Fibroblast of villous mesenchyme (primary cell): ENCODE data around the gene CDH4. TPM values are rescaled to one million over a fixed set of nuclear protein-coding genes. Genes with fewer than 3 reads are reported as not detected.

Experiments
- DNase-seq: peaks from one replicate; pipeline ENCODE4 v3.0.0-alpha.2; 2010; ENCODE audit warnings: low read depth
- H3K4me3 ChIP-seq: 2 replicates; pipeline ENCODE4 v1.5.1; 2011; ENCODE audit warnings: low read depth, mild to moderate bottlenecking, low read length
- total RNA-seq: library from RNA; depleted of rRNA; stranded (reverse); fragments of >200 nt; gene quantifications from 2 replicates; pipeline ENCODE4 v1.2.3, GENCODE V29; 2012
- TF ChIP-seq, protein P1 (sequence below): IDR thresholded peaks from 2 replicates; pipeline ENCODE4 v1.5.1; 2012; ENCODE audit warnings: low read depth, mild to moderate bottlenecking, low read length; ENCODE audit not compliant: insufficient read depth

CDH4 gene
- total RNA-seq, 1 donor, result 1.7 TPM

DNA sequence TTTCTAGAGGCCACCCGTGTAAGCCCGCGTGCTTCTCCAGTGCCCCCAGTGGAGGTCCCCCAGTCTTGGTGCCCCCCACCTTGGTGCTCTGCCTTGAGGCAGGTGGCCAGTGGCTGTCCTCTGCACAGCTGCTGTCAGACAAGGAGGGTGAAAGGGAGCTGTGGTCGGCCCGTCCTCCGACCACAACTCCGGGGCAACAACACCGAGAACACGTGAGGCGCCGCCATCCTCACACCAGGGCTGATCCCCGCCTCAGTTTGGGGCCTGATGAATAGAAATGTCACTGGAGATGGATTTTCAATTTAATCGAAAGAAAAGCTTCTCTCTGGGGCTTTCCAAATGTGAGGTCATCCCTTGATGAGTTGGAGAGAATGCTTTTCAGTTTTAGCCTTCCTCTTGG, 304.6 kb downstream of the CDH4 start:
- no peak overlapping the region for H3K4me3 ChIP-seq
- DNase-seq, result no peak
- TF ChIP-seq, protein P1, sequence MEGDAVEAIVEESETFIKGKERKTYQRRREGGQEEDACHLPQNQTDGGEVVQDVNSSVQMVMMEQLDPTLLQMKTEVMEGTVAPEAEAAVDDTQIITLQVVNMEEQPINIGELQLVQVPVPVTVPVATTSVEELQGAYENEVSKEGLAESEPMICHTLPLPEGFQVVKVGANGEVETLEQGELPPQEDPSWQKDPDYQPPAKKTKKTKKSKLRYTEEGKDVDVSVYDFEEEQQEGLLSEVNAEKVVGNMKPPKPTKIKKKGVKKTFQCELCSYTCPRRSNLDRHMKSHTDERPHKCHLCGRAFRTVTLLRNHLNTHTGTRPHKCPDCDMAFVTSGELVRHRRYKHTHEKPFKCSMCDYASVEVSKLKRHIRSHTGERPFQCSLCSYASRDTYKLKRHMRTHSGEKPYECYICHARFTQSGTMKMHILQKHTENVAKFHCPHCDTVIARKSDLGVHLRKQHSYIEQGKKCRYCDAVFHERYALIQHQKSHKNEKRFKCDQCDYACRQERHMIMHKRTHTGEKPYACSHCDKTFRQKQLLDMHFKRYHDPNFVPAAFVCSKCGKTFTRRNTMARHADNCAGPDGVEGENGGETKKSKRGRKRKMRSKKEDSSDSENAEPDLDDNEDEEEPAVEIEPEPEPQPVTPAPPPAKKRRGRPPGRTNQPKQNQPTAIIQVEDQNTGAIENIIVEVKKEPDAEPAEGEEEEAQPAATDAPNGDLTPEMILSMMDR, result no peak

DNA sequence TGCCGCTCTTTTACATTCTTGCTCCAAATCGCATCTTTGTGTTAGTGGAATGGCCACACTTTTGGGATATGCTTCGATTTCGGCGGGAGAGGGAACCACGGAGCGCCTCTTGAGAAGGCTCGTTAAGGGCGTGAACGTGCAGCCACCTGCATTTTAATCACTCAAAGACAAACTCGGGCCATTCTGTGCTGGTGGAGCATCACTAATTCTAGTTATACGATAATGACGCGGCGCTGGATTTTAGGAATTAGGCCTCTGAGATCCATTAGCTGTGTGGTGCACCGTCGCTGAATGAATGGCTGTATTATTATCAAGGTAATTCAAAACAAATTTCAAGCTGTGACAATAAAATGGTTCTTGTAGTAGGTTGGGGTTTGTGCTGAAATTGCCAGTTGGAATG, 305.6 kb downstream of the CDH4 start:
- H3K4me3 ChIP-seq, result no peak overlapping the region

DNA sequence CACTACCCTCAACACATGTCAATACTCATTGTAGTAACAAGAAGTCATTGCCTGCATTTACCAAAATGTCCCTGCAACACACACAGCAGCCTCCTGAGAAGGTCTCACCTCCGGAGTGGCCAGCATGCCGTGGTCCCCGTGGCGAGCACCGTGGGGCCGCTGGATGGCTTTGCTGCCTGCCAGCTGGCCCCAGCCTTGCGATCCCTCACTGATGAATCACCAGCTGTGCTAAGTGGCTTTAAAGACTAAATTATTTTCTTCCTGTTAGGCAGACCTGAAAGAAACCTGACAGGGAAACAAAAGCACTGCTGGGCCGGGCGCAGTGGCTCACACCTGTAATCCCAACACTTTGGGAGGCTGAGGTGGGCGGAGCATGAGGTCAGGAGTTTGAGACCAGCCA, 306.7 kb downstream of the CDH4 start:
- TF ChIP-seq, protein P1, result no peak
- no peak overlapping the region for H3K4me3 ChIP-seq
- DNase-seq, result no peak

More for the DNA sequence above, 305.6 kb downstream of the CDH4 start:
- DNase-seq, result no peak
- TF ChIP-seq, protein P1, result no peak

DNA sequence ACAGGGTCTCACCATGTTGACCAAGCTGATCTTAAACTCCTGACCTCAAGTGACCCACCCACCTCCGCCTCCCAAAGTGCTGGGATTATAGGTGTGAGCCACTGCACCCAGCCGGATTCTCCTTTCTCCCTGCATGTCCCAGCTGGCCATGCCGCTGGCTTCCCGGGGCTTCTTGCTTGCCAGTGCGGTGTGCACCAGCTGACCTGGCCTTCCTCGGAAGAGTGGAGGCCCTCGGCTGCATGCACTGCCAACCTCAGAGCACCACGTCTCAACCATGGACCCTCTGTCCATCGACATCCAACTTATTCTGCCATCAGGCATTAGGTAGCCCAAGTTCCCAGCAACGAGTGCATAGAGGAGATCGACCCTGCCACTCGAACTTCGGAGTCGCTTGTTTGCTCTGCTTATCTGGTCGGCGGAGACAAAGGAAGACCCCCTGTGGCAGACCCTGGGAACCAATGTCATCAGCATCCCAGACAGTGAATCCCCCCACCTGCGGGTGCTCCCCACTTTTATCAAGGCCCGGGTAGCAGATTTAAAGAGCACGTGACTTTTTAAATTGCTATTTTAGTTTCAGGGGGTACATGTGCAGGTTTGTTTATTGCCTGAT, 307.8 kb downstream of the CDH4 start:
- no peak overlapping the region for H3K4me3 ChIP-seq
- no peak for DNase-seq
- TF ChIP-seq, protein P1, result no peak

GRCh38 chr20:61560361-61560853, 308.3 kb downstream of the CDH4 start:
- no peak overlapping the region for H3K4me3 ChIP-seq
- TF ChIP-seq, protein P1, result no peak
- DNase-seq, result peak; percentile 3

DNA sequence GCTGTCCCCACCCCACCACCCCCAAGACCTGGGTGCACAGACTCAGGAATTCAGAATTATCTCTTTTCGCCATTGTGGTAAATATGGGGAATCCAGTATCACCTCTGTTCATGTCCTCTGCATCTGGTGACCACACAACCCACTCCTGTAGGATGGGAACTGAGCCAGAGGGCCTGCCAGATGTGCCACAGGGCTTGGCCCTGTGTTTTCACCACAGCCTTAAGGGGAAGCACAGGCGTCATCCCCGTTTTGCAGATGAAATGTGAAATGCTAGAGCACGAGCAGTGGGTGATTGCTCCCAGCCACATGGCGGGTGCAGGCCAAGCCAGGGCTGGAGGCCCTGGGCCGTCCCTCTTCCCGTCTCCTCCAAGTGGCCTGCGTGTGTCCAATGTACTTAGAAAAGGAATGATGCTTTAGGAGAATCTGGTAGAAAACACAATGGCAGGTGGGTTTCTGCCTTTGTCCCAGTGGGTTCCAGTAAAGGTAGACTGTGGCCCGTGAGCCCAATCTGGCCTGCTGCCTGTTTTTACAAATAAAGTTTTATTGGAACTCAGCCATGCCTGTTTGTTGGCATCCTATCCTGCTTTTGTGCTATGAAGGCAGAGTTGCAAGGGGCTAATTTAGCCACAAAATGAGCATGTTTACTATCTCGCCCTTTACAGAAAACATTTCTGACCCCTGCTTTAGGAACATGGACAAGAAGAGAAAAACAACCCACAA, 309.2 kb downstream of the CDH4 start:
- TF ChIP-seq, protein P1, result no peak
- DNase-seq, result no peak
- no peak overlapping the region for H3K4me3 ChIP-seq
